Measurements from ENCODE around the gene CDH4. TPM values are rescaled to one million over a fixed set of nuclear protein-coding genes. Genes with fewer than 3 reads are reported as not detected.

CDH4 gene
- total and polyA plus RNA-seq, 9 of the 15 experiments (the other 6 are each of a cell fraction or from before 2014, with no cell fraction given) = 0.04 TPM; not detected in 8

GRCh38 chr20:61454053-61454452 is 202.0 kb downstream of the CDH4 start:
- Histone ChIP-seq H3K79me2 (ENCODE audit: control insufficient read depth, insufficient read depth, low read length) (no peaks in the 10 kb centered on the region), H4K20me1 (replicated peaks; ENCODE audit: control insufficient read depth, insufficient read depth, low read length) (no peaks in the 10 kb centered on the region), H3K4me2 (ENCODE audit: insufficient read depth, low read length) (no peak overlapping the region), H3K9ac (ENCODE audit: insufficient read depth in 1 of 2, low read depth in 2 of 2, low read length in 2 of 2) (no peak overlapping the region), H3K4me3 (no peak overlapping the region), H3K9me1 (ENCODE audit: control insufficient read depth, insufficient read depth, low read length) (no peaks in the 10 kb centered on the region), H2AFZ (ENCODE audit: low read depth, low read length) (no peak overlapping the region), H3K27me3 (ENCODE audit: control insufficient read depth in 2 of 2, insufficient read depth in 2 of 2, low read length in 2 of 2) (peaks cover 0 to 8% of the 10 kb centered on the region in 2 experiments; a peak in 1 of 5 replicates), H3K4me1 (replicated peaks in 1 of 2; ENCODE audit: control insufficient read depth in 2 of 2, insufficient read depth in 2 of 2, low read length in 2 of 2) (no peaks in the 10 kb centered on the region), H3K9me3 (replicated peaks; ENCODE audit: control insufficient read depth, insufficient read depth, low read depth, low read length) (no peaks in the 10 kb centered on the region), H3K36me3 (ENCODE audit: control insufficient read depth, insufficient read depth, low read length) (no peaks in the 10 kb centered on the region), H3K27ac (ENCODE audit: extremely low read depth, low read depth, low read length) (no peak overlapping the region)
- intact Hi-C loops (cut with micrococcal nuclease) = no loop called here
- POLR2A ChIA-PET = no interaction called here
- FAIRE-seq = no peak
- CTCF ChIA-PET (ENCODE audit: low intra/inter-chr PET ratio) = no interaction called here
- BruUV-seq (replicated peaks) = no TSS peak
- TF ChIP-seq E2F8 (IDR thresholded peaks at IDR 0.05; ENCODE audit: low read depth, partially characterized antibody) (no peak), CLOCK (CRISPR knock-in tag; IDR thresholded peaks at IDR 0.05; ENCODE audit: borderline replicate concordance) (no peak), PRDM10 (IDR thresholded peaks at IDR 0.05; ENCODE audit: partially characterized antibody) (peak; percentile 70)
- in situ Hi-C loops (cut with MboI) = no loop called here
- WGBS (ENCODE audit: insufficient coverage, low coverage, missing lambda C conversion rate) = 3% methylated on average over 8 of the region's 9 CpGs
- ATAC-seq = no peak
- no peak for DNase-seq (ENCODE audit: extremely low read depth in 1 of 4, low spot score in 3 of 4)
